ENCODE data around the gene RPA3.
A peak's percentile ranks its signal among the peaks of the same experiment; 100 is the strongest.

The RPA3 gene

GRCh38 chr7:7718492-7718891 lies at the start of gene RPA3:
RPA3 (minus strand) TSS chr7:7718607; CDS start chr7:7640418, 78,189 bp downstream.
- no peak for DNase-seq

GRCh38 chr7:7766671-7767070 lies 48.3 kb upstream of the RPA3 start:
- DNase-seq = no peak

GRCh38 chr7:7765422-7765821 lies 47.0 kb upstream of the RPA3 start:
- no peak for DNase-seq

GRCh38 chr7:7764520-7765396 lies 46.4 kb upstream of the RPA3 start:
- no peak for DNase-seq

- no peak for DNase-seq
Observed at GRCh38 chr7:7761974-7762779, 43.8 kb upstream of the RPA3 start.

- DNase-seq = peak; percentile 21
Observed at GRCh38 chr7:7761340-7761973, 43.0 kb upstream of the RPA3 start.

GRCh38 chr7:7757576-7757975 lies 39.2 kb upstream of the RPA3 start:
- DNase-seq = no peak

GRCh38 chr7:7756577-7756976 lies 38.2 kb upstream of the RPA3 start:
- no peak for DNase-seq

GRCh38 chr7:7751243-7752092 lies 33.1 kb upstream of the RPA3 start:
- no peak for DNase-seq

- DNase-seq = no peak
Observed at GRCh38 chr7:7750571-7751242, 32.3 kb upstream of the RPA3 start.

GRCh38 chr7:7746458-7746857 lies 28.1 kb upstream of the RPA3 start:
- DNase-seq = no peak

- DNase-seq = no peak
Observed at GRCh38 chr7:7745966-7746365, 27.6 kb upstream of the RPA3 start.

GRCh38 chr7:7745258-7745657 lies 26.9 kb upstream of the RPA3 start:
- no peak for DNase-seq

GRCh38 chr7:7742223-7742622 lies 23.8 kb upstream of the RPA3 start:
- DNase-seq = no peak

GRCh38 chr7:7740037-7740355 lies 21.6 kb upstream of the RPA3 start:
- DNase-seq = no peak

GRCh38 chr7:7739204-7740036 lies 21.0 kb upstream of the RPA3 start:
- DNase-seq = no peak

GRCh38 chr7:7738622-7739021 lies 20.2 kb upstream of the RPA3 start:
- no peak for DNase-seq

GRCh38 chr7:7738177-7738576 lies 19.8 kb upstream of the RPA3 start:
- DNase-seq = no peak

GRCh38 chr7:7737674-7738073 lies 19.3 kb upstream of the RPA3 start:
- DNase-seq = no peak

GRCh38 chr7:7736671-7737070 lies 18.3 kb upstream of the RPA3 start:
- no peak for DNase-seq

GRCh38 chr7:7732621-7733281 lies 14.3 kb upstream of the RPA3 start:
- no peak for DNase-seq

All from MV-4-11 (cell line).